KOPT-K1 (cell line): ENCODE measurements around the gene MPDU1.

Source experiments
- H3K27ac ChIP-seq: fragments of 200-600 bp; sonication (generic); 2 replicates; pipeline ENCODE4 v1.5.1; 2016; ENCODE audit warnings: antibody characterized with exemption, mild to moderate bottlenecking, low read depth, low read length; ENCODE audit not compliant: poor library complexity, severe bottlenecking
- H3K36me3 ChIP-seq: fragments of 200-600 bp; sonication (generic); 2 replicates; pipeline ENCODE4 v1.5.1; 2017; ENCODE audit warnings: antibody characterized with exemption, mild to moderate bottlenecking, low read length, moderate library complexity; ENCODE audit not compliant: insufficient read depth
- H3K9me3 ChIP-seq: fragments of 200-600 bp; sonication (generic); 2 replicates; pipeline ENCODE4 v1.5.1; 2017; ENCODE audit warnings: antibody characterized with exemption, low read length, mild to moderate bottlenecking; ENCODE audit not compliant: insufficient read depth, poor library complexity, severe bottlenecking

The MPDU1 gene

DNA sequence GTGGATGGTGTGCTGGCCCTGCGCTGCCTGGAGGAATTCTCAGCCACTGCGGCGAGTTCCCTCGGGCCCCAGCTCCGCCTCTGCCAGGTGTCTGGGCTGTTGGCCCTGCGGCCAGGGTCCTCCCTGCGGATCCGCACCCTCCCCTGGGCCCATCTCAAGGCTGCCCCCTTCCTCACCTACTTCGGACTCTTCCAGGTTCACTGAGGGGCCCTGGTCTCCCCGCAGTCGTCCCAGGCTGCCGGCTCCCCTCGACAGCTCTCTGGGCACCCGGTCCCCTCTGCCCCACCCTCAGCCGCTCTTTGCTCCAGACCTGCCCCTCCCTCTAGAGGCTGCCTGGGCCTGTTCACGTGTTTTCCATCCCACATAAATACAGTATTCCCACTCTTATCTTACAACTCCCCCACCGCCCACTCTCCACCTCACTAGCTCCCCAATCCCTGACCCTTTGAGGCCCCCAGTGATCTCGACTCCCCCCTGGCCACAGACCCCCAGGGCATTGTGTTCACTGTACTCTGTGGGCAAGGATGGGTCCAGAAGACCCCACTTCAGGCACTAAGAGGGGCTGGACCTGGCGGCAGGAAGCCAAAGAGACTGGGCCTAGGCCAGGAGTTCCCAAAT is 26.4 kb upstream of the MPDU1 start:
- H3K9me3 ChIP-seq = no peaks in the 10 kb centered on the region
- no peaks in the 10 kb centered on the region for H3K36me3 ChIP-seq
- H3K27ac ChIP-seq = no peak overlapping the region

DNA sequence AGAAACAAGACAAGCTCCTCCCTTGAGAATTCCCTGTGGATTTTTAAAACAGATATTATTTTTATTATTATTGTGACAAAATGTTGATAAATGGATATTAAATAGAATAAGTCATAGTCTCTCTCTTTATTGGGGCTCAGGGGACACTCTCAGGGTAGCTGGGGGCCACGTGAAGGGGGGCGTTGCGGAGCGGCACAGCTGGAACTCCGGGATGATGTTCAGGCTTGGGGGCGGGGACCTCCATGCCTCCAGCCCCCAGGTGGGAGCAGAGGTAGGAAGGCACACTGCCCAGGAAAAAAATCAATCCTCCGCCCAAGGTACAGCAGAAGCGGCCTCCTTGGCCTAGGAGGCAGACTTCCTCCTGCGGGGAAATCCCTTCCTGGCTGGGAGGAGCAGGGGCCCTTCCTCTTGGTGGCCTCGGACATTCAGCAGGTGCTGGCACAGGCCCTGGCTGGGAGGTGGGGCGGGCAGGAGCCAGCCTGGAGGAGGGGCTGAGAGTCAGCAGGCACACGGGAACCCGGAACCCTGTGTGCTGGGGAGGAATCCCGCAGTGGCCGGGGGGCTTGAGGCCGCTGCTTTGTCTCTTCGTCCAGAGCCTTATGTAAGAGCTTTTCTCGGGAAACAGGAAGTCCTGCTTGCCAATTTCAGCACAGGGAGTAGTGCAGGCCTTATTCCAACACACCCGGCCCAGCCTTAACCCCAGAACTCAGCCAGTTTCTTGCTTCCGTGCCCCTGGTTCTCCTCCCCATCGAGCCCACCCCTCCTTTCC is 25.7 kb upstream of the MPDU1 start:
- Histone ChIP-seq H3K9me3 (no peaks in the 10 kb centered on the region), H3K27ac (no peak overlapping the region), H3K36me3 (peaks cover 2% of the 10 kb centered on the region; the same call in 1 of the 2 replicates)

DNA sequence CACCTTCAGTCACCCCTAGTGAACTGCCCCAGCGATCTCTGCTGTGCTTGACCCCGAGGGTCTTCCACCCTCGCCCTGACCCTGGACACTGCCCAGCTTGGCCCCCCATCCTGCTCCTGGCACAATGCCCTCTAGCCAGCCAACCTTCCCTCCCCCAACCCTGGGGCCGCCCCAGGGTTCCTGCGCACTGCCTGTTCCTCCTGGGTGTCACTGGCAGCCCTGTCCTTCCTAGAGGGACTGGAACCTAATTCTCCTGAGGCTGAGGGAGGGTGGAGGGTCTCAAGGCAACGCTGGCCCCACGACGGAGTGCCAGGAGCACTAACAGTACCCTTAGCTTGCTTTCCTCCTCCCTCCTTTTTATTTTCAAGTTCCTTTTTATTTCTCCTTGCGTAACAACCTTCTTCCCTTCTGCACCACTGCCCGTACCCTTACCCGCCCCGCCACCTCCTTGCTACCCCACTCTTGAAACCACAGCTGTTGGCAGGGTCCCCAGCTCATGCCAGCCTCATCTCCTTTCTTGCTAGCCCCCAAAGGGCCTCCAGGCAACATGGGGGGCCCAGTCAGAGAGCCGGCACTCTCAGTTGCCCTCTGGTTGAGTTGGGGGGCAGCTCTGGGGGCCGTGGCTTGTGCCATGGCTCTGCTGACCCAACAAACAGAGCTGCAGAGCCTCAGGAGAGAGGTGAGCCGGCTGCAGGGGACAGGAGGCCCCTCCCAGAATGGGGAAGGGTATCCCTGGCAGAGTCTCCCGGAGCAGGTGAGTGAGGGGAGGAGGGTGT is 24.9 kb upstream of the MPDU1 start, which contains the start of gene TNFSF13:
TSS of gene TNFSF13 (plus strand) at position 207 of the 776 bp plus-strand sequence. CDS start at position 497, 290 bp downstream.
- peaks cover 10% of the 10 kb centered on the region for H3K36me3 ChIP-seq
- no peaks in the 10 kb centered on the region for H3K9me3 ChIP-seq
- no peak within 1 kb of the TSS for H3K27ac ChIP-seq

DNA sequence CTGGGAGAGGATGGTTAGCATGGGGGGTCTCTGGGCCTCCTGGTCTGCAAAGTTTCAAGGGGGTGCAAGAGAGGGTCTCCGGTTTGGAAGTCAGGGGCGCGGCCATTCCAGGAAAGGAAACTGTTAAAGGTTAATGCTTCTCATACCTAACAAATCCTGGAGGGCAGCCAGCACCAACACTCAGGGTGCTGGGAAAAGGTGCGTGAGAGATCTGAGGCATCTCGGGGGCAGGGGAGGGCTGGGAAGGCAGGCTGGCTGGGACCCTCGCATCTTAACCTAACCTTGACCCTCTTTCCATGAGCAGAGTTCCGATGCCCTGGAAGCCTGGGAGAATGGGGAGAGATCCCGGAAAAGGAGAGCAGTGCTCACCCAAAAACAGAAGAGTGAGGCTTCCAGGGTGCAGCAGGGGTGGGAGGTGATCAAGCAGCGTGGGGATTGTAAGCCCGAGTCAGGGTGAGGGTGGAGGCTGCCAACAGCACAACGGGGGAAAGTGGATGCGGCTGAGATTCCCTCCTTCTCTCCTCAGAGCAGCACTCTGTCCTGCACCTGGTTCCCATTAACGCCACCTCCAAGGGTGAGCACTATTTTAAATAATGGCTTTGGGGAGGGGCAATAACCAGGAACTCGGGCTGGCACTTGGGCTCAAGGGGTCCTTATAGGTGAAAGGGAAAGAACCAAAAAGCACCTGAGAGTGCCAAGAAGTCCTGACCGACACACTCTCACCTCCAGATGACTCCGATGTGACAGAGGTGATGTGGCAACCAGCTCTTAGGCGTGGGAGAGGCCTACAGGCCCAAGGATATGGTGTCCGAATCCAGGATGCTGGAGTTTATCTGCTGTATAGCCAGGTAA is 24.1 kb upstream of the MPDU1 start:
- no peak overlapping the region for H3K27ac ChIP-seq
- no peaks in the 10 kb centered on the region for H3K9me3 ChIP-seq
- peaks cover 18% of the 10 kb centered on the region for H3K36me3 ChIP-seq

DNA sequence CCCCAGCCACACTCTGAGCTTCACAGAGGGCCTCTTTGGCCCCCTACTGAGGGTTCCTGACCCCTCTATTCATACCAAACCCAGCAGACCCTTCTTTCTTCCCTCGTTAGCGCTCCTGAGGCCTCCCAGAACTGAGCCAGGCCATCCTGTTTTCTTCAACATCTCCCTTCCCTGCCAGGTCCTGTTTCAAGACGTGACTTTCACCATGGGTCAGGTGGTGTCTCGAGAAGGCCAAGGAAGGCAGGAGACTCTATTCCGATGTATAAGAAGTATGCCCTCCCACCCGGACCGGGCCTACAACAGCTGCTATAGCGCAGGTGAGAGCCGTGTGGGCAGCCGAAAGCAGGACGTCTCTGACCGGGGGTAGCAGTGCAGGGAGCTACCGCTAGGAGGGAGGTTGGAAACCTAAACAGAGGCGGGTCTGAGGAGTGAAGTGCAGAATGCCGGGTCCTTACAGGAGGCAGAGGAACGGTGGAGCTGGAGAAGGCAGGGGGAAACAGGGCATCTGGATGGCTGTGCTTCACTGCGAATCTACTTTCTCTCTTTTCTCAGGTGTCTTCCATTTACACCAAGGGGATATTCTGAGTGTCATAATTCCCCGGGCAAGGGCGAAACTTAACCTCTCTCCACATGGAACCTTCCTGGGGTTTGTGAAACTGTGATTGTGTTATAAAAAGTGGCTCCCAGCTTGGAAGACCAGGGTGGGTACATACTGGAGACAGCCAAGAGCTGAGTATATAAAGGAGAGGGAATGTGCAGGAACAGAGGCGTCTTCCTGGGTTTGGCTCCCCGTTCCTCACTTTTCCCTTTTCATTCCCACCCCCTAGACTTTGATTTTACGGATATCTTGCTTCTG is 23.3 kb upstream of the MPDU1 start:
- Histone ChIP-seq H3K9me3 (no peaks in the 10 kb centered on the region), H3K27ac (peak overlapping the region; percentile 76), H3K36me3 (peaks cover 27% of the 10 kb centered on the region)

DNA sequence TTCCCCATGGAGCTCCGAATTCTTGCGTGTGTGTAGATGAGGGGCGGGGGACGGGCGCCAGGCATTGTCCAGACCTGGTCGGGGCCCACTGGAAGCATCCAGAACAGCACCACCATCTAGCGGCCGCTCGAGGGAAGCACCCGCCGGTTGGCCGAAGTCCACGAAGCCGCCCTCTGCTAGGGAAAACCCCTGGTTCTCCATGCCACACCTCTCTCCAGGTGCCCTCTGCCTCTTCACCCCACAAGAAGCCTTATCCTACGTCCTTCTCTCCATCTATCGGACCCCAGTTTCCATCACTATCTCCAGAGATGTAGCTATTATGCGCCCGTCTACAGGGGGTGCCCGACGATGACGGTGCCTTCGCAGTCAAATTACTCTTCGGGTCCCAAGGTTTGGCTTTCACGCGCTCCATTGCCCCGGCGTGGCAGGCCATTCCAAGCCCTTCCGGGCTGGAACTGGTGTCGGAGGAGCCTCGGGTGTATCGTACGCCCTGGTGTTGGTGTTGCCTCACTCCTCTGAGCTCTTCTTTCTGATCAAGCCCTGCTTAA is 22.6 kb upstream of the MPDU1 start:
- H3K27ac ChIP-seq = peak overlapping the region; percentile 76
- H3K36me3 ChIP-seq = peaks cover 34% of the 10 kb centered on the region
- no peaks in the 10 kb centered on the region for H3K9me3 ChIP-seq

DNA sequence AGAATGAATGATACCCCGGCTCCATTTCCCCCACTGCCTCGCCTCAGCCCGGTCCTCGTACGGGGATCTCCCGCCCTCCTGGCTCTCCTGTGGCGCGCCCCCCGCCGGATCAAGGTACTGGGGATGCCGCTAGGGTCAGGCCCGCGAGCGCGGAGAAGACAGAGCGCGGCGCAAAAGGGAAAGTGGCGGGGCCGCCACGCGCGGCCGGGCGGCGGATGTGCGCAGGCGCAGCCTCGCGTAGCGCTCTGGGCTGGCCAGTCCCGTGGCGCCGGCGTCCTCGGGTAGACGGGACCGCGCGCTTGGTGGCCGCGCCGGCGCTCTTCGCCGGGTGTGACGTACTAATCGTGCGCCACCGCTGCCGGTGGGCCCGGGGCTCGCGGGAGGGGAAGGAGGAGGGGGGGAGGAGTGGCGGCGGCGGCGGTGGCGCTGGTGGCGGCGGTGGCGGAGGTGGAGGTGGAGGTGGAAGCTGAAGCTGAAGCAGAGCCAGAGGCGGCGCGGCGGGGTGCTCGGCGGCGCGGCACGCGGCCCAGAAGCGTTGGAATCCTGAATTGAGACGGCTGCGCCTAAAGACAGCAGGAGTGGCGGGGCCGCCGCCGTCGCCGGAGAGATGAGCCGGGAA is 22.0 kb upstream of the MPDU1 start, which contains the start of gene SENP3:
TSS of gene SENP3 (plus strand) at position 331 of the 619 bp plus-strand sequence. CDS start 1,158 bp downstream, outside the sequence.
- Histone ChIP-seq H3K36me3 (peaks cover 40% of the 10 kb centered on the region), H3K27ac (peak within 1 kb of the TSS; percentile 76), H3K9me3 (no peaks in the 10 kb centered on the region)

DNA sequence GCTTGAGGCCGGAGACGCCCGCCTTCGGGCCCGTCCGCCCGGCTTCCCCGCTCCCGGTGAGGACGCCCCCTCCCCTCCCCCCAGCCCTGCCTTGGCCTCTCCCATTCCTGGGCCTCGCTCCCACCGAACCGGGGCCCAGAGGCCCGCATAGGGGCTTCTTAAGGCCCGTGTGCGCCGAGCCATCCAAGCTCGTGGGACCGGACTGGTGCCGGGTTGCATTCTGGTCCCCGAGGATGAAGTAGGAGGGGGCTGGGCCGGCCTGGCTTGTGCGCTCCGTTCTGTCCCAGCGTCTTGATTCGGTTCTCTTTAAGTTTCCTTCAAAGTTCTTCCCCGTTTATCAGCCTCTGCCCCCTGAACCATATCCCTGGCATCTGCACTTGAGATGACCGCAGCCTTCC is 21.4 kb upstream of the MPDU1 start:
- H3K9me3 ChIP-seq = no peaks in the 10 kb centered on the region
- H3K27ac ChIP-seq = peak overlapping the region; percentile 76
- H3K36me3 ChIP-seq = peaks cover 45% of the 10 kb centered on the region

DNA sequence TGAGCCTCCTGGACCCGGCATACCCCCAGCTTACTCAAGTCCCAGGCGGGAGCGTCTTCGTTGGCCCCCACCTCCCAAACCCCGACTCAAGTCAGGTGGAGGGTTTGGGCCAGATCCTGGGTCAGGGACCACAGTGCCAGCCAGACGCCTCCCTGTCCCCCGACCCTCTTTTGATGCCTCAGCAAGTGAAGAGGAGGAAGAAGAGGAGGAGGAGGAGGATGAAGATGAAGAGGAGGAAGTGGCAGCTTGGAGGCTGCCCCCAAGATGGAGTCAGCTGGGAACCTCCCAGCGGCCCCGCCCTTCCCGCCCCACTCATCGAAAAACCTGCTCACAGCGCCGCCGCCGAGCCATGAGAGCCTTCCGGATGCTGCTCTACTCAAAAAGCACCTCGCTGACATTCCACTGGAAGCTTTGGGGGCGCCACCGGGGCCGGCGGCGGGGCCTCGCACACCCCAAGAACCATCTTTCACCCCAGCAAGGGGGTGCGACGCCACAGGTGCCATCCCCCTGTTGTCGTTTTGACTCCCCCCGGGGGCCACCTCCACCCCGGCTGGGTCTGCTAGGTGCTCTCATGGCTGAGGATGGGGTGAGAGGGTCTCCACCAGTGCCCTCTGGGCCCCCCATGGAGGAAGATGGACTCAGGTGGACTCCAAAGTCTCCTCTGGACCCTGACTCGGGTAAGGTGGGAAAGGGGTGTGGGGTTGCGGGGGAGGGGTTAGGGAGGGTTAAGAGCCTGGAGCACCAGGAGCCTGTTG is 20.4 kb upstream of the MPDU1 start:
- Histone ChIP-seq H3K27ac (no peak overlapping the region), H3K36me3 (peaks cover 53% of the 10 kb centered on the region), H3K9me3 (no peaks in the 10 kb centered on the region)

DNA sequence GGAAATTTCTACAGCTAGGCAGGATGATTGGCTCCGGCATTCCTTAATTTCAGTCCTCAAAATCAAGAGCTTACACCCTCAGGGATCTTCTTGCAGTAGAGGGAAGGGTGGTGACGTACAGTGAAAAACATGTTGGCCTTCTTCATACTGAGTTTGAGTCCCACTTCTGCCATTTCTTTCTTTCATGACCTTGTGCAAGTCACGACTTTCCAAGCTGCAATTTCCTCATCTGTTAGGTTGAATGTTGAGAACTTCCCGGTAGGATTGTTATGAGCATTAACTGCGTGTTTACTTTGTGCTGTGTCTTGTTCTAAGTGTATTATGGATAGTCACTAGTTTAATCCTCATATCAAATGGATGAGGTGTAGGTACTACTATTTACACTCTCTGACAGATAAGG is 14.1 kb upstream of the MPDU1 start:
- H3K36me3 ChIP-seq = peaks cover 73% of the 10 kb centered on the region
- H3K27ac ChIP-seq = no peak overlapping the region
- H3K9me3 ChIP-seq = no peaks in the 10 kb centered on the region

DNA sequence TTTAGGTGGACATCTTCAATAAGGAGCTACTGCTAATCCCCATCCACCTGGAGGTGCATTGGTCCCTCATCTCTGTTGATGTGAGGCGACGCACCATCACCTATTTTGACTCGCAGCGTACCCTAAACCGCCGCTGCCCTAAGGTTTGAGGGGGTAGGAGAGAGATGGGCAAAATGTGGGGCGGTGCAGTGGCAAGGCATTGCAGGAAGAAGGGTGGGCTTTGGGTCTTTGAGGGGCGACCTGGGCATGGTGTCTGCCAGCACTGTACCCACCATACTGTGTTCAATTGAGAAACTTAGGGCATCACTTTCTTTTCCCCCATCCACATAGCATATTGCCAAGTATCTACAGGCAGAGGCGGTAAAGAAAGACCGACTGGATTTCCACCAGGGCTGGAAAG is 13.3 kb upstream of the MPDU1 start:
- no peak overlapping the region for H3K27ac ChIP-seq
- H3K9me3 ChIP-seq = no peaks in the 10 kb centered on the region
- H3K36me3 ChIP-seq = peaks cover 73% of the 10 kb centered on the region

DNA sequence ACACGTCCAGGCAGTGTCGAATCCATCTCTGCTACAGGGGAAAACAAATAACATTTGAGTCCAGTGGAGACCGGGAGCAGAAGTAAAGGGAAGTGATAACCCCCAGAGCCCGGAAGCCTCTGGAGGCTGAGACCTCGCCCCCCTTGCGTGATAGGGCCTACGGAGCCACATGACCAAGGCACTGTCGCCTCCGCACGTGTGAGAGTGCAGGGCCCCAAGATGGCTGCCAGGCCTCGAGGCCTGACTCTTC is 11.4 kb upstream of the MPDU1 start:
- no peaks in the 10 kb centered on the region for H3K9me3 ChIP-seq
- H3K36me3 ChIP-seq = peaks cover 73% of the 10 kb centered on the region
- H3K27ac ChIP-seq = peak overlapping the region; percentile 73
